ENCODE data around the gene TDRKH. TPM values are rescaled to one million over a fixed set of nuclear protein-coding genes. Genes with fewer than 3 reads are reported as not detected.
A peak's percentile ranks its signal among the peaks of the same experiment; 100 is the strongest.

TDRKH gene
- total RNA-seq, 1 donor from 2014 or later, result 5.5 TPM

DNA sequence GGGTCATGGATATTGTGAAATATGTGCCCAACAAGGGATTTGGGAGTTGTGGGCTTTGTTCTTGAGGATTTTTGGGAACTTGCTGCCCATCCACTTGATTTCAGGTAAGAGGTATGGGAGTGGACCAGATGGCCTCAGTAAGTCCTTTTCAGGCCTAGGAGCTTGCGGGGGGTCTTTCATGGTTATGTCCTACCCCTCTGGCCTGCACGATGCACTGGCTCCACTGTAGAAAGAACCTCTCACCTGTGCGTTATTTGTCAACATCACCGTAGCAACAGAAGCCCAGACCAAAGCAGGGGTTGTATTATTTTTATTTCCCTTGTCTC, 60.4 kb downstream of the TDRKH start:
- intact Hi-C loops (cut with micrococcal nuclease), result loop anchor here (10.0 kb wide), 3 partner anchors 135 to 285 kb away; no protein-coding TSS in a partner anchor
- ATAC-seq (no peak), DNase-seq (no peak)

DNA sequence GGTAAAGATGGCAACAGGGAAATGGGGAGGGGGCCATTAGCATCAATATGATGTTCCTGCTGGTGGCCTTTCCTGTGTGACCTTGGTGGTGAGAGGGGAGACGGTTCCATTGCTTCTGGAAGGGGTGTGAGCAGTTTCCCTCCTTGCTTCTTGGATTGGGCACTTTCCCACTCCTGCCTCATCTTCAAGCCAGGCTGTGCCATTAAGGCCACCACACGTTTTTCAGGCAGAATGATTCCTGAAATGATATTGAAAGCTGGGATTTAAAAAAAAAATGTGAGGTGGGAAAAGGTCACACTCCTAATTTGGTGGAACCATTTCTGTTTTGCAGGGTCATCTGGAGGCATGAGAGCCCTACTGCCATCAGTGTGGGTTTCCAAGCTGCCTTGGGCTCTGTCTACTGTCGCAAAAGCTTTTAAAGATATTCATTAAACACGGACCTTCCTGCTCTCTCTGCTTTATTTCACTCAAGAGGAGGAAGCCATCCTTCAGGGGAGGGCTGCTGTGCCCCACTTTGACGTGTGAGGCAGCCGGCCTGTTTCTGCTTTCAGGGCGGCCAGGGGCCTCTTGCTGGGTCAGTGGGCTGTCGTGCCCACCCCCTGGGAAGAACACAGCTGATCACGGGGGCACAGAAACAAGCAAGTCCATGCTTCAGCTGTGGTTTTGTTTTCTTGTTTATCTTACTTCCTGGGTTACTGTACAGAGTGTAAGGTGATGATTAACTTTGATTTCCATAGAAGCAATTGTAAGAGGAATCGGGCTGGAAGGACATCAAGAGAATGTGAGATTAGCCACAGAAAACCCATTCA, 60.9 kb downstream of the TDRKH start:
- ATAC-seq (no peak), DNase-seq (no peak)
- intact Hi-C loops (cut with micrococcal nuclease), result loop anchor here (10.0 kb wide), 1 partner anchor 285 kb away; no protein-coding TSS in a partner anchor

DNA sequence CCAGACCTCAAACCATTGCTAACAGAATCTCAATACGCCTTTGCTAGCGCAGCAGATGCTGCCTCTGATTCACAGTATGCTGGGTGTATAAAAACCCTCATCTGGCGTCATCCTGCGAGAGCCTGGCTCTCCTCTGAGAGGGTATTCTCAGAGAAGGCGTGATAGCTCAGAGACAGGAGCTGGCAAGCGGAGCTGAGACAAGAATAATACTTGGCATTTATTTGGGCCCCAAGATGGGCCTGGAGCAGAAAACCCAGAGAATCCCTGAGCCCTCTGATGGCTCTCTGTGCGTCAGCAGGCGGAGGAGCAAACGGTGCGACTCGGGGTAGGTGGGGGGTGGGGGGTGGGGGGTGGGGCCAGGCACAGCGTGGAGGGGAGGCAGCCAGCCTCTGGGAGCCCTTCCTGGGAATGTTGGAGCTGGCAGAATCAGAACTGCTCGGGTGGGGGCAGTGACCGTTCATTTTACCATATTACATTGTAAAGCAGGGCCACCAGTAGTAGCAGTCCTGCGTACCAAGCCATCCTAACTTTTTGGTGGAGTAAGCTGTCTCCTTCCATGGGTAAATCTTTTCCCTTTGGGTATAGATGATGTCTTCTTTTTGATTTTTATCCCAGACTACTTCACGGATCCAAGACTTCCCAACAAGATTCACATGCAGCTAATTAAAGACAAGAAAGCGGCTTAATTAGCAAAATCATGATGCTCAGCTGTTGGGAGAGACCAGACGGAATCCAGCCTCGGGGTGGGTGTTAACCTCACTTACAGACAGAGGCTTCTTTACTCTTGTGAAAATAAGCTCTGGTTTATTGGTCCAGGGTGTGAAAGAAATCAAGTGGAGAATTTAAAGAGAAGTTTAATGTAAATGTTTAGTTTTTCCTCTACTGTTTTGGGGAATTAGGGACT, 61.9 kb downstream of the TDRKH start:
- intact Hi-C loops (cut with micrococcal nuclease), result loop anchor here (10.0 kb wide), 1 partner anchor 284 kb away; no protein-coding TSS in a partner anchor
- ATAC-seq, result peak; percentile 91
- DNase-seq, result no peak

DNA sequence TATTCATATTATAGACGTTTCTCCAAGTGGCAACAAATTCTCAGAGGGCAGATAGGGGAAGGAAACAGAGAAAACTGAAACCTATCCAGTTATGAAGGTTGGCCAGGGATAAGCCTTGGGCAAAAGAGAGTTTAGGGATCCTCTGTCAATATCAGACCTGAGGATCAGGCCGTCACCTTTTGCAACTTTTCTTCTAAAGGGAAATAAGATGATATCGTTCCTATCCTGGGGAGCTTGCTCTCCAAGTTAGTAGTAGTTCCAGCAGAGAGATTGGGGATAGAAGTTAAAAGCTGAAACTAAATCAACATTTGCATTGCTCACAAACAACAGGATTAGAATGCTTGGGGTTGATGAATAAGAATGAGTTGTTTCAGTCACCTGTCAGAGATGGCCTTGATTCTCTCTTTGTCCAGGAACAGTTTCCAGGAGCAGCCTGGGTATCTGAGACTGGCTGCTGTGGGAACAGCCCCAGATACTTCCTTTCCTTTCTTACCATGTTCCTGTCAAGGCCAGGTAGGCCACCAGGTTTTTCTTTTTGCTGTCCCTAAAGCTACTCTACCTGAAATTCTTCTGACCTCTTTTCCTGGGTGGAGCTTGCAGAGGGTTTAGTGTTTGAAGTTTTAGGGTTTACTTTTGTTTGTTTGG, 66.5 kb downstream of the TDRKH start:
- DNase-seq (no peak), ATAC-seq (no peak)
- intact Hi-C loops (cut with micrococcal nuclease), result loop anchor here (10.0 kb wide), 1 partner anchor 279 kb away; no protein-coding TSS in a partner anchor

Other genes with a start within 250 kb of the TDRKH start
- gene SNX27, start 178.4 kb downstream of the TDRKH start, total RNA-seq, result 33.7 TPM
- gene CELF3, start 73.7 kb downstream of the TDRKH start, total RNA-seq, result not detected
- gene RIIAD1, start 69.0 kb downstream of the TDRKH start, total RNA-seq, result 4.4 TPM
- gene MRPL9, start 27.0 kb downstream of the TDRKH start, total RNA-seq, result 42.7 TPM
- gene LINGO4, start 14.9 kb upstream of the TDRKH start, total RNA-seq, result 0.67 TPM
- gene RORC, start 41.3 kb upstream of the TDRKH start, total RNA-seq, result 13.0 TPM
- not detected for gene C2CD4D, start 49.3 kb upstream of the TDRKH start, total RNA-seq
- not detected for gene THEM5, start 63.2 kb upstream of the TDRKH start, total RNA-seq
- 16.6 TPM for gene THEM4, start 119.0 kb upstream of the TDRKH start, total RNA-seq
- 201 TPM for gene S100A10, start 203.4 kb upstream of the TDRKH start, total RNA-seq
- gene S100A11, start 246.5 kb upstream of the TDRKH start, total RNA-seq, result 65.8 TPM

Measured in left ventricle myocardium superior (tissue), 1 donor.